Posterior vena cava (tissue), 2 donors: ENCODE results near the gene RNF214. TPM values are rescaled to one million over a fixed set of nuclear protein-coding genes. Genes with fewer than 3 reads are reported as not detected.

ENCODE experiments used
- DNase-seq: peaks from one replicate; pipeline ENCODE4 v3.0.0-alpha.2; 2020; ENCODE audit warnings: low spot score
- intact Hi-C, 2 donors: fragments of 100-400 bp; cut with DNase I; formaldehyde crosslinking; loops; one replicate each; pipeline versions ENCODE4 v1.14.1 to v1.14.2; 2022 to 2023
- total RNA-seq, 2 donors: library from RNA; stranded (reverse); fragmentation: NEBNext Ultra II Directional; extraction: Animal tissue kit (Norgen Biotek cat#: 25700); gene quantifications; one replicate each; pipeline ENCODE4 v1.2.1, GENCODE V29; 2021
- donor health status: DM: yes; HTN: yes; CAD: no.
- donor health status: DM: yes; HTN: yes; CAD: no.

RNF214 gene
- total RNA-seq, 2 donors from 2014 or later = 24.8 to 25.7 TPM

GRCh38 chr11:117295438-117296137 is 63.1 kb downstream of the RNF214 start:
- DNase-seq = no peak
- intact Hi-C loops = loop anchor here in 1 of 2 donors (1.0 kb wide), 1 partner anchor 37 kb away; no protein-coding TSS in a partner anchor

- intact Hi-C loops = no loop called here
- DNase-seq = no peak
Measured at GRCh38 chr11:117296881-117297280, 64.4 kb downstream of the RNF214 start.

GRCh38 chr11:117298195-117298594 is 65.7 kb downstream of the RNF214 start:
- intact Hi-C loops = no loop called here
- no peak for DNase-seq

- intact Hi-C loops = no loop called here
- no peak for DNase-seq
Measured at GRCh38 chr11:117299351-117300282, 67.1 kb downstream of the RNF214 start.

- intact Hi-C loops = no loop called here
- DNase-seq = peak; percentile 83
Measured at GRCh38 chr11:117300283-117300663, 67.8 kb downstream of the RNF214 start.

GRCh38 chr11:117300773-117301172 is 68.3 kb downstream of the RNF214 start:
- DNase-seq = no peak

GRCh38 chr11:117302228-117302627 is 69.8 kb downstream of the RNF214 start:
- intact Hi-C loops = no loop called here
- no peak for DNase-seq

More at GRCh38 chr11:117300773-117301172, 68.3 kb downstream of the RNF214 start:
- intact Hi-C loops = no loop called here

- DNase-seq = no peak
- intact Hi-C loops = no loop called here
Measured at GRCh38 chr11:117303101-117303500, 70.6 kb downstream of the RNF214 start.

- intact Hi-C loops = no loop called here
- no peak for DNase-seq
Measured at GRCh38 chr11:117303646-117304315, 71.3 kb downstream of the RNF214 start.

- DNase-seq = no peak
- intact Hi-C loops = no loop called here
Measured at GRCh38 chr11:117305145-117305544, 72.7 kb downstream of the RNF214 start.

- intact Hi-C loops = no loop called here
- DNase-seq = peak; percentile 19
Measured at GRCh38 chr11:117309310-117309709, 76.8 kb downstream of the RNF214 start.

- DNase-seq = peak; percentile 34
- intact Hi-C loops = no loop called here
Measured at GRCh38 chr11:117313091-117313490, 80.6 kb downstream of the RNF214 start.

GRCh38 chr11:117313828-117314768 is 81.6 kb downstream of the RNF214 start:
- peak; percentile 58 for DNase-seq
- intact Hi-C loops = no loop called here

- DNase-seq = peak; percentile 68
- intact Hi-C loops = no loop called here
Measured at GRCh38 chr11:117314840-117315239, 82.4 kb downstream of the RNF214 start.

GRCh38 chr11:117315285-117316196 is 83.1 kb downstream of the RNF214 start:
- DNase-seq = peak; percentile 78
- intact Hi-C loops = loop anchor here in 1 of 2 donors (1.0 kb wide), 1 partner anchor 24 kb away; no protein-coding TSS in a partner anchor

GRCh38 chr11:117316197-117316961 is 83.9 kb downstream of the RNF214 start, which contains the start of gene BACE1:
BACE1 (minus strand) TSS chr11:117316256; CDS start chr11:117315795, 461 bp downstream.
- DNase-seq = peak; percentile 94
- intact Hi-C loops = loop anchor here in 1 of 2 donors (1.0 kb wide), 1 partner anchor 23 kb away; no protein-coding TSS in a partner anchor

- intact Hi-C loops = no loop called here
- DNase-seq = no peak
Measured at GRCh38 chr11:117318738-117319137, 86.3 kb downstream of the RNF214 start.
